Skeletal muscle tissue (tissue), 4 donors: ENCODE results near the gene CTDNEP1. TPM values are rescaled to one million over a fixed set of nuclear protein-coding genes. Genes with fewer than 3 reads are reported as not detected.

ENCODE experiments used
- H3K27ac ChIP-seq: one replicate; pipeline ENCODE4 v1.7.0; 2013; ENCODE audit warnings: mild to moderate bottlenecking, low read depth, low read length, inconsistent platforms
- H3K27me3 ChIP-seq, 3 donors: one replicate each; pipeline ENCODE4 v1.7.0; 2013; ENCODE audit warnings: low read length in 3 of 3; ENCODE audit not compliant: control insufficient read depth in 3 of 3, insufficient read depth in 3 of 3
- H3K36me3 ChIP-seq, 3 donors: one replicate each; pipeline ENCODE4 v1.7.0; 2013; ENCODE audit warnings: low read length in 3 of 3; ENCODE audit not compliant: control insufficient read depth in 3 of 3, insufficient read depth in 3 of 3
- H3K4me1 ChIP-seq, 3 donors: one replicate each; pipeline ENCODE4 v1.7.0; 2013; ENCODE audit warnings: low read length in 3 of 3, mild to moderate bottlenecking in 3 of 3; ENCODE audit not compliant: control insufficient read depth in 3 of 3, insufficient read depth in 3 of 3
- H3K4me3 ChIP-seq, 3 donors: one replicate each; pipeline ENCODE4 v1.7.0; 2013; ENCODE audit warnings: low read length in 3 of 3
- H3K9ac ChIP-seq, 3 donors: one replicate each; pipeline ENCODE4 v1.7.0; 2013; ENCODE audit warnings: low read length in 3 of 3, mild to moderate bottlenecking in 3 of 3, moderate library complexity in 2 of 3, low read depth in 1 of 3
- H3K9me3 ChIP-seq, 3 donors: one replicate each; pipeline ENCODE4 v1.7.0; 2013; ENCODE audit warnings: low read length in 3 of 3; ENCODE audit not compliant: control insufficient read depth in 3 of 3
- total RNA-seq: library from RNA; depleted of rRNA; stranded (reverse); fragments of >200 nt; gene quantifications from one replicate; pipeline ENCODE4 v1.2.3, GENCODE V29; 2014
- donor health status: Osteomylitis.

CTDNEP1 gene
- total RNA-seq: 39.7 TPM

- Histone ChIP-seq H3K27ac (peak within 1 kb of the TSS; percentile 100), H3K9me3 (no peaks in the 10 kb centered on the region), H3K27me3 (no peaks in the 10 kb centered on the region), H3K4me3 (peak within 1 kb of the TSS; percentile 64 to 92 (median 89)), H3K9ac (peak within 1 kb of the TSS; percentile 98 to 99 (median 99)), H3K4me1 (peaks cover 39 to 47% (median 45%) of the 10 kb centered on the region in 3 donors), H3K36me3 (peaks cover 19 to 30% (median 27%) of the 10 kb centered on the region in 3 donors)
Observed at GRCh38 chr17:7251661-7252175, at the start of gene CTDNEP1. TSS of gene CTDNEP1 (minus strand) at chr17:7251734. CDS start at chr17:7251296, 438 bp downstream.

- Histone ChIP-seq H3K9ac (peak overlapping the region; percentile 65 to 86 (median 82)), H3K4me3 (peak overlapping the region; percentile 48 to 61 (median 60)), H3K27ac (peak overlapping the region; percentile 88), H3K9me3 (no peaks in the 10 kb centered on the region), H3K27me3 (peaks cover 0 to 7% (median 6%) of the 10 kb centered on the region in 3 donors), H3K4me1 (peaks cover 45 to 47% (median 46%) of the 10 kb centered on the region in 3 donors), H3K36me3 (no peaks in the 10 kb centered on the region)
Observed at GRCh38 chr17:7296189-7296861, 44.8 kb upstream of the CTDNEP1 start.

- Histone ChIP-seq H3K27me3 (peaks cover 0 to 7% (median 6%) of the 10 kb centered on the region in 3 donors), H3K4me1 (peaks cover 51 to 55% (median 55%) of the 10 kb centered on the region in 3 donors), H3K9me3 (no peaks in the 10 kb centered on the region), H3K9ac (peak overlapping the region; percentile 65 to 86 (median 76)), H3K36me3 (no peaks in the 10 kb centered on the region), H3K4me3 (peak overlapping the region; percentile 60 to 61 (median 60)), H3K27ac (peak overlapping the region; percentile 88)
Observed at GRCh38 chr17:7295230-7296180, 44.0 kb upstream of the CTDNEP1 start.

- peak within 1 kb of the TSS in 2 of 3 donors; percentile 51 to 72 for H3K9ac ChIP-seq
- peaks cover 0 to 7% (median 6%) of the 10 kb centered on the region in 3 donors for H3K27me3 ChIP-seq
- H3K9me3 ChIP-seq: no peaks in the 10 kb centered on the region
- H3K4me3 ChIP-seq: peak within 1 kb of the TSS in 2 of 3 donors; percentile 60 to 61
- peaks cover 53 to 63% (median 61%) of the 10 kb centered on the region in 3 donors for H3K4me1 ChIP-seq
- H3K27ac ChIP-seq: no peak within 1 kb of the TSS
- H3K36me3 ChIP-seq: no peaks in the 10 kb centered on the region
Observed at GRCh38 chr17:7294614-7295153, 43.1 kb upstream of the CTDNEP1 start, which contains the start of gene YBX2. TSS of gene YBX2 (minus strand) at chr17:7294639. CDS start at chr17:7294500, 139 bp downstream.

- peaks cover 53 to 65% (median 61%) of the 10 kb centered on the region in 3 donors for H3K4me1 ChIP-seq
Observed at GRCh38 chr17:7293816-7294613, 42.5 kb upstream of the CTDNEP1 start.

GRCh38 chr17:7293159-7293558, 41.6 kb upstream of the CTDNEP1 start:
- no peak overlapping the region for H3K4me3 ChIP-seq
- peaks cover 53 to 72% (median 63%) of the 10 kb centered on the region in 3 donors for H3K4me1 ChIP-seq
- no peaks in the 10 kb centered on the region for H3K36me3 ChIP-seq
- no peaks in the 10 kb centered on the region for H3K9me3 ChIP-seq
- H3K27ac ChIP-seq: no peak overlapping the region
- peaks cover 0 to 7% (median 6%) of the 10 kb centered on the region in 3 donors for H3K27me3 ChIP-seq
- H3K9ac ChIP-seq: peak overlapping the region in 1 of 3 donors; percentile 54

More at GRCh38 chr17:7293816-7294613, 42.5 kb upstream of the CTDNEP1 start:
- Histone ChIP-seq H3K36me3 (no peaks in the 10 kb centered on the region), H3K9ac (peak overlapping the region in 1 of 3 donors; percentile 45), H3K4me3 (no peak overlapping the region), H3K27me3 (peaks cover 0 to 7% (median 6%) of the 10 kb centered on the region in 3 donors), H3K9me3 (no peaks in the 10 kb centered on the region), H3K27ac (no peak overlapping the region)

GRCh38 chr17:7292729-7293128, 41.2 kb upstream of the CTDNEP1 start:
- Histone ChIP-seq H3K27me3 (peaks cover 0 to 7% (median 6%) of the 10 kb centered on the region in 3 donors), H3K9me3 (no peaks in the 10 kb centered on the region), H3K9ac (peak overlapping the region in 1 of 3 donors; percentile 54), H3K4me1 (peaks cover 53 to 75% (median 66%) of the 10 kb centered on the region in 3 donors), H3K4me3 (no peak overlapping the region), H3K36me3 (peaks cover 0 to 3% (median 0%) of the 10 kb centered on the region in 3 donors), H3K27ac (peak overlapping the region; percentile 33)

- Histone ChIP-seq H3K9me3 (no peaks in the 10 kb centered on the region), H3K36me3 (peaks cover 3 to 8% (median 4%) of the 10 kb centered on the region in 3 donors), H3K4me3 (no peak overlapping the region), H3K4me1 (peaks cover 55 to 80% (median 72%) of the 10 kb centered on the region in 3 donors), H3K27me3 (peaks cover 0 to 7% (median 6%) of the 10 kb centered on the region in 3 donors), H3K9ac (peak overlapping the region in 2 of 3 donors; percentile 5 to 54), H3K27ac (no peak overlapping the region)
Observed at GRCh38 chr17:7292194-7292593, 40.7 kb upstream of the CTDNEP1 start.
